Astrocyte of the spinal cord (primary cell): Measurements from ENCODE around the gene RGS9.
"Not testable (repeated sequence)": the region's sequence is repeated elsewhere in the genome, so short reads cannot be mapped to it uniquely, and the experiment has no call there.

Experiments used
- DNase-seq: peaks from one replicate; pipeline ENCODE4 v3.0.0; 2011; ENCODE audit warnings: low read depth, low spot score
- H3K4me3 ChIP-seq: 2 replicates; pipeline ENCODE4 v1.5.1; 2011; ENCODE audit warnings: low read depth, mild to moderate bottlenecking, low read length, moderate library complexity
- CTCF ChIP-seq: IDR thresholded peaks from 2 replicates; pipeline ENCODE4 v1.5.1; 2012; ENCODE audit warnings: low read depth, mild to moderate bottlenecking, low read length, inconsistent platforms
- in situ Hi-C: cut with HindIII; loops from 2 replicates; pipeline ENCODE4 v1.10.0; 2017; ENCODE audit warnings: low sequenced_read_pairs

Gene RGS9

GRCh38 chr17:65109990-65110680 is 27.0 kb upstream of the RGS9 start:
- no peak overlapping the region for H3K4me3 ChIP-seq
- in situ Hi-C loops: no loop called here
- DNase-seq: peak; percentile 30
- TF ChIP-seq CTCF: no peak

- no peak for DNase-seq
- no peak for TF ChIP-seq CTCF
- in situ Hi-C loops: no loop called here
- no peak overlapping the region for H3K4me3 ChIP-seq
Measured at GRCh38 chr17:65115839-65116238, 21.3 kb upstream of the RGS9 start.

- in situ Hi-C loops, DNase-seq, H3K4me3 ChIP-seq: not testable (repeated sequence)
Measured at GRCh38 chr17:65116515-65116914, 20.7 kb upstream of the RGS9 start.

GRCh38 chr17:65117384-65118035 is 19.7 kb upstream of the RGS9 start:
- H3K4me3 ChIP-seq: no peak overlapping the region
- in situ Hi-C loops: no loop called here
- no peak for TF ChIP-seq CTCF

GRCh38 chr17:65121368-65121767 is 15.8 kb upstream of the RGS9 start:
- in situ Hi-C loops: no loop called here
- TF ChIP-seq CTCF: no peak
- no peak for DNase-seq
- no peak overlapping the region for H3K4me3 ChIP-seq

More at GRCh38 chr17:65117384-65118035, 19.7 kb upstream of the RGS9 start:
- no peak for DNase-seq

GRCh38 chr17:65121916-65122806 is 15.0 kb upstream of the RGS9 start:
- in situ Hi-C loops: no loop called here
- TF ChIP-seq CTCF: no peak
- DNase-seq: no peak
- peak overlapping the region; percentile 64 for H3K4me3 ChIP-seq
